ENCODE results near the gene GMEB2.
"Not testable (repeated sequence)": the region's sequence is repeated elsewhere in the genome, so short reads cannot be mapped to it uniquely, and the experiment has no call there.

GMEB2 gene

DNA sequence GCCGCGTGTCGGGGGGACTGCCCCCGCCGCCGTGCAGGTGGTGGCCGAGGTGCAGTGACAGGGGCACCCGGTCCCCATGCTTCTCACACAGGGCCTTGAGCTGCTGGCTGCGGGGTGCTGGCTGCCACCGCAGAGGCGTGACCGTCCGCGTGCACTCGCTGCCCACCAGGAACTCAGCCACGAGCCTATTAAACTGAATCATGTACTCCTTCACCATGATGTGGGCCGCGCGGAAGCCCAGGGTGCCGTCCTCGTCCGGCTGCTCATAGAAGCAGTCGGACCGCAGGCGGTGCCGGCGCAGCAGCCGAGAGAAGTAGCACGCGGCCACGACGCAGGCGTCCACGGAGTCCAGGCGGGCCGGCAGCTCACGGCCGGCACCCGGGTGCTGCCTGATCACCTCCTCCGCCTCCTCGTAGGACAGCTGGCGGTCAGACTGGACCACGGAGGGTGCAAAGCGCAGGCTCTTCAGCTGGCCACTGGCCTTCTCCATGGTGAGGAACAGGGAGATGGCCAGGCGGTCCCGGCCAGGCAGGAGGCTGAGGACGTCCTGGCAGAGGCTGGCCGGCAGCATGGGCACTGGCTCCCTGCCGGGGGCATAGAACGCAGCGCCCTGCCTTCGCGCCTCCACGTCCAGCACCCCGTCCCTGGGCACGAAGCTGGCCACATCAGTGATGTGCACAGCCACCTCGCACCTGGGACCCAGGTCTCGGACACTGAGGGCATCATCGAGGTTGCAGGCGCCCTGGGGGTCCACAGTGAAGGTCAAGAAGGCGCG is 62.7 kb downstream of the GMEB2 start:
- peaks cover 15% of the 10 kb centered on the region for H3K36me3 ChIP-seq (ENCODE audit: insufficient read depth, low read length)

DNA sequence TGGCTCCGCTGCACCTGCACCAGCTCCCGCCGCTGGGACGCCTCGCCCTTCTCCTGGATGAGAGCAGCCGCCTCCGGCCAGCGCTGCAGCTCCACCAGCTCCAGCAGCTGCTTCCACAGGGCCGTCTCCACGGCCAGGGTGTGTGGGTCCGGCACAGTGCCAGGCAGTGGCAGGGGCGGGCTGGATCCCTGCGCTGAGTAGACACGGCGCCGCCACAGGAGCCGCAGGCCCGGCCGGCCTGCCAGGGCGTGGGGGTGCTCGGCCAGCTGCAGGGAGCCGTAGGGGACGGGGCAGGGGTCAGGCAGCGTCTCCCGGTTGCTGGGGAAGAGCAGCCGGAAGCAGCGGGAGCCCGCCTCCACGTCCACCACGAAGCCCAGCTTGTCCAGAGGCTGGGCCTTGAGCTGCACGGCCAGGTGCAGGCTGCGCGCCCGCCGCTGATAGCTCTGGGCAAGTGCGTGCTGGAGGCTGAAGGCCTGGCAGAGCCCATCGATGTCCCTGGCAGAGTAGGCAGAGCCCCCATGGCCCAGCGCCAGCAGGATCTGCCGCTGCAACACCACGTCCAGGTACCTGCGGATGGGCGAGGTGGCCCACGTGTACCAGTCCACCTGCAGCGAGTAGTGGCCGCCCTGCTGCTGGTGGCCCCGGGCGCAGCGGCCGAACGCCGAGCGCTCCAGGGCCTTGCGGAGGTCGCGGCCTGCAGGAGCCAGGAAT is 63.5 kb downstream of the GMEB2 start:
- no peak overlapping the region for H3K4me3 ChIP-seq (ENCODE audit: low read depth in 1 of 2, low read length in 2 of 2)
- H3K9me3 ChIP-seq (ENCODE audit: low read length), result no peaks in the 10 kb centered on the region
- H3K36me3 ChIP-seq (ENCODE audit: insufficient read depth, low read length), result peaks cover 15% of the 10 kb centered on the region
- H3K4me1 ChIP-seq (ENCODE audit: insufficient read depth, low read length), result no peaks in the 10 kb centered on the region
- H3K9ac ChIP-seq (ENCODE audit: low read length), result no peak overlapping the region
- no peaks in the 10 kb centered on the region for H3K27me3 ChIP-seq (ENCODE audit: control insufficient read depth in 1 of 2, insufficient read depth in 2 of 2, low read length in 2 of 2)
- no peak overlapping the region for H3K27ac ChIP-seq (ENCODE audit: low read depth, low read length)

More for the DNA sequence above, 62.7 kb downstream of the GMEB2 start:
- Histone ChIP-seq H3K27me3 (ENCODE audit: control insufficient read depth in 1 of 2, insufficient read depth in 2 of 2, low read length in 2 of 2) (no peaks in the 10 kb centered on the region), H3K9me3 (ENCODE audit: low read length) (no peaks in the 10 kb centered on the region), H3K9ac (ENCODE audit: low read length) (no peak overlapping the region), H3K4me3 (ENCODE audit: low read depth in 1 of 2, low read length in 2 of 2) (no peak overlapping the region), H3K4me1 (ENCODE audit: insufficient read depth, low read length) (no peaks in the 10 kb centered on the region), H3K27ac (ENCODE audit: low read depth, low read length) (no peak overlapping the region)

DNA sequence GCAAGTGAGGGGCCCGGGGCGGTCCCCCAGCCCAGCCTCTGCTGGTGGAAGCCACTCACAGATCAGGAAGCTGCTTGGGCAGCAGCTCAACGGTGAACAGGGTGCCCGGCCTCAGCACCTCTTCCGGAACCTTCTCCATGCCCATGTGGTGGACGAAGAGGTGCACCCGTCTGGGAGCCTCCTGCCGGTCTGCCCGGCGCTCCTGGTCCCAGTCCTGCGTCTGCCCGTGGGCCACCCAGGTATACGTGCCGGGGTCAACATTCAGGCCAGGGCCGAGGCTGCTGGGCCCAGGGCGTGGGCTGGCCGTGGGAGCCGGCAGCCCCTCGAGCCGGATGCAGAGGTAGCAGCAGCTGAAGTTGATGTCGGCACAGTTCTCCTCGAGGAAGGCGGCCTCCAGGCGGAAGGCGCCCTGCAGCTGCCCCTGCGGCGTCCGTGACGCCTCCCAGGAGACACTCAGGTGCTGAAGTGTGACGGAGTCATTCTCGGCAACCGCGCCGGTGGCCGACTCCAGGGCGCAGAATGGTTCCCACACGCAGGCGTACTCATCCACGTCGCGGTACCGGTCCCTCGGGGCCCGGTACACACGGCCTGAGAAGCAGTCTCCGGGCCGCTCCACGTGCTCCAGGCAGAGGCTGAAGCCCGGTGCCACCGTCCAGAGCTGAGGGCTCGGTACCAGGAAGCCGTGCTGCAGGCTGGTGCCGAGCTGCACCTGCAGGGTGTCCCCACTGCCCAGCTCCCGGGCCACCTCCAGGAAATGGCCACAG is 64.3 kb downstream of the GMEB2 start:
- H3K4me3 ChIP-seq (ENCODE audit: low read depth in 1 of 2, low read length in 2 of 2), result no peak overlapping the region
- H3K27ac ChIP-seq (ENCODE audit: low read depth, low read length), result no peak overlapping the region
- H3K9me3 ChIP-seq (ENCODE audit: low read length), result no peaks in the 10 kb centered on the region
- no peaks in the 10 kb centered on the region for H3K27me3 ChIP-seq (ENCODE audit: control insufficient read depth in 1 of 2, insufficient read depth in 2 of 2, low read length in 2 of 2)
- no peaks in the 10 kb centered on the region for H3K4me1 ChIP-seq (ENCODE audit: insufficient read depth, low read length)
- peaks cover 15% of the 10 kb centered on the region for H3K36me3 ChIP-seq (ENCODE audit: insufficient read depth, low read length)
- no peak overlapping the region for H3K9ac ChIP-seq (ENCODE audit: low read length)

DNA sequence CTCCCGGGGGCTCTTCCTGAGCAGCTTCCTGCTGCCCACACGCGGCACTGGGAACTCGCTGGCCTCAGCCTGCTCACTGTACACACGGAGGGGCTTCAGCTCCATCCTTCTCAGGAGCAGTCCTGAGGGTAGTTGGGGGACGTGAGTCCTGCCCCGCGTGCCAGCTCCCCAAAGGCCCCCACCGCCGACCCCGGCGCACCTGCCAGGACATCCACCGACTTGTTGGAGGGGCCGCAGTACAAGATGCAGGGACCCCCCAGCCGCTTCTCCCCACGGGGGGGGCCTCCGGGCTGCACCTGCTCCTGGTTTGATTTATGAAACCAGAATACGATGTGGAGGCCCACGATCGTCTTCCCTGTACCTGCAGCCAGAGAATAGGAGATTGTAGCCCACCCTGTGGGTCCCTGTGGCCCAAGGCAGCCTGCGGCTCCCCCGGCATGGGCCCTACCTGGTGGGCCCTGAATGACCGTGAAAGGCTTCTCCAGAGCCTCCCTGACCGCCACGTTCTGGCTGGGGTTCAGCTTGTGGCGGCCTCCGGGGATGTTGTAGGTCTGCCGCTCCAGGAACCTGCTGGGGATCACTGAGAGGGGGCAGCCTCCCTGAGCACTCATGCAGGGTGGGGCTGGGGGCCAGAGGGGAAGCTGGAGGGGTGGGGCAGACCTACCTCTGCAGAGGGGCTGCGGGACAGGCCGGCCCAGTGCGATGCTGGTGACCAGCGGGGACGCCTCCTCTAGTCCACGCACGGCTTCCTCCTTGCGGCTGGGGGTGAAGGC is 65.1 kb downstream of the GMEB2 start:
- Histone ChIP-seq H3K9ac (ENCODE audit: low read length) (no peak overlapping the region), H3K36me3 (ENCODE audit: insufficient read depth, low read length) (peaks cover 15% of the 10 kb centered on the region), H3K27ac (ENCODE audit: low read depth, low read length) (no peak overlapping the region), H3K4me3 (ENCODE audit: low read depth in 1 of 2, low read length in 2 of 2) (no peak overlapping the region), H3K9me3 (ENCODE audit: low read length) (no peaks in the 10 kb centered on the region), H3K27me3 (ENCODE audit: control insufficient read depth in 1 of 2, insufficient read depth in 2 of 2, low read length in 2 of 2) (no peaks in the 10 kb centered on the region), H3K4me1 (ENCODE audit: insufficient read depth, low read length) (no peaks in the 10 kb centered on the region)

DNA sequence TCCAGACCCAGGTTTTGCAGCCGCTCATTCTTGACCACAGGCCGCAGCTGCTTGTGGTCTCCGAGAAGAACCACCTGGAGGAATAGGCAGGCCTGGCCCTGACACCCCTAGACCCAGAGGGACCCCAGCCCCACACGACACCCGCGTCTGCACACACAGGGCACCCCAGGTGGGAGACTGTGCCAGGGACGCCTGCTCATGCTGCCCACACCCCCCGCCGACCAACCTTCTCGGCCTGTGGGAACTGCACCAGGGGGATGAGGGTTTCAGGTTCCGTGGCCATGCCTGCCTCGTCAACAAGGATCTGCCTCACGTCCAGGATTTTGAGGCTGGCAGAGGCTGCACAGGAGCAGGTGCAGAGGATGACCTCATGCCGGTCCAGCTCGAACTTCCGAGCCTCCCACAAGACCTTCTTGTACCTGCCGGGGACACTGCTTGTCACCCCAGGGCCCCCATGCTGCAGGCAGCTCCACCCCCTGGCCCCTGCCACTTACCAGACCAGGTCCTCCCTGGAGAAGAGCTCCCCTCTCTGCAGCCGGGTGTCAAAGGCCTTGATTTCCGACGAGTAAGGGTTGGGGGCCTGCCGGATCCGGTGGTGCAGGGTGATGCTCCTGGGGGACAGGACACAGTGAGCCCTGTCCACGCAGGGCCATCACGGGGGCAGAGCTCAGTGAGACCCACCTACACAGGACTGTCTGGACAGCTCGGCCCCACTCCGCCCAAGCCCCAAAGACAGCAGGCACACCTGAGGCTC is 65.9 kb downstream of the GMEB2 start:
- Histone ChIP-seq H3K27ac (ENCODE audit: low read depth, low read length) (no peak overlapping the region), H3K4me3 (ENCODE audit: low read depth in 1 of 2, low read length in 2 of 2) (no peak overlapping the region), H3K36me3 (ENCODE audit: insufficient read depth, low read length) (peaks cover 15% of the 10 kb centered on the region), H3K9me3 (ENCODE audit: low read length) (no peaks in the 10 kb centered on the region), H3K4me1 (ENCODE audit: insufficient read depth, low read length) (no peaks in the 10 kb centered on the region), H3K9ac (ENCODE audit: low read length) (no peak overlapping the region), H3K27me3 (ENCODE audit: control insufficient read depth in 1 of 2, insufficient read depth in 2 of 2, low read length in 2 of 2) (no peaks in the 10 kb centered on the region)

DNA sequence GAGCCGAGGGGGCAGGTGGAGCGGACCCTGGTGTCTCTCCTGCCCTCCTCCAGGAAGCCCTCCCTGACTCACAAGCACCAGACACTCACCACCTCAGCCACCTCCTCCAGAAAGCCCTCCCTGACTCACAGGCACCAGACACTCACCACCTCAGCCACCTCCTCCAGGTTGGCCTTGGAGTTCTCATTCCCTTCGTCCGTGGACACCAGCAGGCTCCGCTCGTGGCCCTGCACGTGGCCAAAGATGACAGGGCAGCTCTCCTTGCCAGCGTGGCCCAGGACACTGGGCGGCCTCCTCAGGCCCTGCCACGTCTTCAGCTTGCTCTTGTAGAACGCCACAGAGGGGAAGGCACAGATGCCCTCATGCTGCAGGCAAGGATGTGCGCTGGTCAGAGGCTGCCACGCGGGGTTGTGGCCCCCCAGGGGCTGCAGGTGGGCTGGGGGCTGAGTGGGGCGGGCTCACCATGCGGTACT is 66.5 kb downstream of the GMEB2 start:
- Histone ChIP-seq H3K4me3 (ENCODE audit: low read depth in 1 of 2, low read length in 2 of 2) (no peak overlapping the region), H3K4me1 (ENCODE audit: insufficient read depth, low read length) (no peaks in the 10 kb centered on the region), H3K36me3 (ENCODE audit: insufficient read depth, low read length) (peaks cover 15% of the 10 kb centered on the region), H3K27me3 (ENCODE audit: control insufficient read depth in 1 of 2, insufficient read depth in 2 of 2, low read length in 2 of 2) (no peaks in the 10 kb centered on the region), H3K9ac (ENCODE audit: low read length) (no peak overlapping the region), H3K9me3 (ENCODE audit: low read length) (no peaks in the 10 kb centered on the region), H3K27ac (ENCODE audit: low read depth, low read length) (no peak overlapping the region)

DNA sequence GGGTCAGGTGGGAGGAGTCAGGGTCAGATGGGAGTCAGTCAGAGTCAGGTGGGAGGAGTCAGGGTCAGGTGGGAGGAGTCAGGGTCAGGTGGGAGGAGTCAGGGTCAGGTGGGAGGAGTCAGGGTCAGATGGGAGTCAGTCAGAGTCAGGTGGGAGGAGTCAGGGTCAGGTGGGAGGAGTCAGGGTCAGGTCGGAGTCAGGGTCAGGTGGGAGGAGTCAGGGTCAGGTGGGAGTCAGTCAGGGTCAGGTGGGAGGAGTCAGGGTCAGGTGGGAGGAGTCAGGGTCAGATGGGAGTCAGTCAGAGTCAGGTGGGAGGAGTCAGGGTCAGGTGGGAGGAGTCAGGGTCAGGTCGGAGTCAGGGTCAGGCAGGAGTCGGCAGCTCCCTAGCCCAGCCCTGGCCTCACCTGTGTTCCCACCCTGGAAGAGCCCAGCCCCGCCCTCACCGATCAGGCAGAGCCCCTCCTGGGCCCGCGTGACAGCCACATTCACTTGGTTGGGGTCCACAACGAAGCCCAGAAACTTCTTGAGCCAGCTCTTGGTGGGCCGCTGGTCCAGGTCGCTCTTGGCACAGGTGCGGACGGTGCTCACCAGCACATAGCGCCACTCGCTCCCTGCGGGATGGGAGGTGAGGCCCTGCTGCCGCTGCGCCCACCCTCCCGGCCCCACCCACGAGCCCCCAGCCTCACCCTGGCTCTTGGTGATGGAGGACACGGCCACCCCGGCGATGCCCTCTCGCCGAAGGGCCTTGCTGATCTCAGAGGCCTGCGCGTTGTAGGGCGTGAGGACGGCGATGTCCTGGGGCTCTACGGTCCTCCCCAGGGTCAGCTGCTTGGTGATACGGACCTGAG is 67.2 kb downstream of the GMEB2 start:
- H3K27me3 ChIP-seq (ENCODE audit: control insufficient read depth in 1 of 2, insufficient read depth in 2 of 2, low read length in 2 of 2); H3K27ac ChIP-seq (ENCODE audit: low read depth, low read length); H3K9ac ChIP-seq (ENCODE audit: low read length); H3K4me3 ChIP-seq (ENCODE audit: low read depth in 1 of 2, low read length in 2 of 2); H3K4me1 ChIP-seq (ENCODE audit: insufficient read depth, low read length); H3K9me3 ChIP-seq (ENCODE audit: low read length): not testable (repeated sequence)
- peaks cover 15% of the 10 kb centered on the region for H3K36me3 ChIP-seq (ENCODE audit: insufficient read depth, low read length)

DNA sequence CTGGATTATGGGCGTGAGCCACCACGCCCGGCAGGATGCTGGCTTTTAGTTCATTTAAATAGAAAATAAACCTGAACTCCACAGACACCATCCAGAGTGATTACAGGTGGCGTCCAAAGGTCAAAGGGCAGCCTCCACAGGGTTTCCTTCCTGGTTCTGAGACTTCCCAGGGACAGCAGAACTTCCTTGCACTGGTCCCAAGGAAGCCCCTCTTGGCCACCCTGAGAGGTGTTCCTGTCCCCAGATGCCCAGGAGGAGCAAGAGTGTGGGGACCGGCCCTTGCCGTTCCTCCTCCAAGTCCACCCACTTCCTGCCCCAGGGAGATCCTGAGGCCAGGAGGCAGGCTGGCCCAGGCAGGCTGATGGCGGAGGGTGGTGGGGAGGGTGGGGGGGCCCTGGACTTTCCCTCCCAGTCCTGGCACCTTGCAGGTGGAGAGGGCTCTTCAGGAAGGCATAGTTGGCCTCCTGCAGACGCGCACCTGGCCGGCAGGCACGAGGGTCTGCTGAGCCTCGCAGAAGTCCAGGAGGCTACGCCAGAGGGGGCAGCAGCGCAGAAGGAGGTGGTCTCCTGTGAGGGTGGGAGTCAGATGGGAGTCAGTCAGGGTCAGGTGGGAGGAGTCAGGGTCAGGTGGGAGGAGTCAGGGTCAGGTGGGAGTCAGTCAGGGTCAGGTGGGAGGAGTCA is 68.0 kb downstream of the GMEB2 start:
- H3K4me3 ChIP-seq (ENCODE audit: low read depth in 1 of 2, low read length in 2 of 2), result no peak overlapping the region
- H3K27ac ChIP-seq (ENCODE audit: low read depth, low read length), result no peak overlapping the region
- H3K27me3 ChIP-seq (ENCODE audit: control insufficient read depth in 1 of 2, insufficient read depth in 2 of 2, low read length in 2 of 2), result peaks cover 0 to 9% of the 10 kb centered on the region in 2 donors
- H3K36me3 ChIP-seq (ENCODE audit: insufficient read depth, low read length), result peaks cover 15% of the 10 kb centered on the region
- H3K9me3 ChIP-seq (ENCODE audit: low read length), result no peaks in the 10 kb centered on the region
- H3K4me1 ChIP-seq (ENCODE audit: insufficient read depth, low read length), result no peaks in the 10 kb centered on the region
- no peak overlapping the region for H3K9ac ChIP-seq (ENCODE audit: low read length)

DNA sequence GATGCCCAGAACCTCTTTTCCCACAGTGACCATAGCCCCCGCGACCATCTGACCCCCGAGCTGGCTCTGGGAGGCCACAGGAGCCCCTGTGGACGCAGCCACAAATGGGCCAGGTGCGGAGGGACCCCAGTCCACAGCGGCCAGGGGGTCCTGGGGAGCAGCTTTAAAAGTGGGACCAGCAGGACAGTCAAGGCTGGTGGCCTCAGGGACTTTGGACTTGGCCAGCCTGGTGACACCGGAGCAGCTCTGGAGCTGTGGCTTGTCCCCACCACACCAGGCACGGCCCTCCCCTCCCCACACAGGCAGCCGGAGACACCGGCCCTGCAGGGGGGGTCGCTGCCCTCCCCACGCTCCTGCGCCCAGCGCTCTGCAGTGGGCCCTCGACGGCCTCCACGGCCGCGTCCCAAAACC is 69.4 kb downstream of the GMEB2 start:
- no peak overlapping the region for H3K27ac ChIP-seq (ENCODE audit: low read depth, low read length)
- no peaks in the 10 kb centered on the region for H3K9me3 ChIP-seq (ENCODE audit: low read length)
- H3K4me3 ChIP-seq (ENCODE audit: low read depth in 1 of 2, low read length in 2 of 2), result no peak overlapping the region
- peaks cover 0 to 23% of the 10 kb centered on the region in 2 donors for H3K27me3 ChIP-seq (ENCODE audit: control insufficient read depth in 1 of 2, insufficient read depth in 2 of 2, low read length in 2 of 2)
- no peaks in the 10 kb centered on the region for H3K4me1 ChIP-seq (ENCODE audit: insufficient read depth, low read length)
- H3K36me3 ChIP-seq (ENCODE audit: insufficient read depth, low read length), result peaks cover 15% of the 10 kb centered on the region
- H3K9ac ChIP-seq (ENCODE audit: low read length), result no peak overlapping the region
